HCT116 (cell line): ENCODE results near the gene CEP290.
"Not testable (repeated sequence)": the region's sequence is repeated elsewhere in the genome, so short reads cannot be mapped to it uniquely, and the experiment has no call there.

Source experiments
- CTCF ChIP-seq, 3 experiments: fragments of 200-600 bp in 1 of 3; sonication (generic) in 1 of 3; IDR thresholded peaks in 2 of 3; conservative IDR thresholded peaks in 1 of 3; 2 replicates each; pipeline ENCODE4 v1.5.1; 2012 to 2017; ENCODE audit warnings: low read depth in 2 of 3, low read length in 2 of 3, antibody characterized with exemption in 1 of 3, borderline replicate concordance in 1 of 3, control low read depth in 1 of 3, mild to moderate bottlenecking in 1 of 3, mixed read lengths in 1 of 3, mixed run types in 1 of 3, moderate library complexity in 1 of 3; ENCODE audit not compliant: insufficient read depth in 1 of 3
- POLR2AphosphoS5 ChIP-seq: IDR thresholded peaks from 2 replicates; pipeline ENCODE4 v1.6.1; 2011; ENCODE audit warnings: mild to moderate bottlenecking, low read depth, low read length, moderate library complexity
- ZFX ChIP-seq: fragments of 450-650 bp; IDR thresholded peaks from 2 replicates; pipeline ENCODE4 v1.6.1; 2017

- not testable (repeated sequence) for TF ChIP-seq ZFX; CTCF (IDR thresholded peaks at IDR 0.05 in 2 of 3, conservative IDR thresholded peaks at IDR 0.05 in 1 of 3; ENCODE audit: borderline replicate concordance in 1 of 3, insufficient read depth in 1 of 3, low read depth in 2 of 3, low read length in 2 of 3); POLR2AphosphoS5
Measured at GRCh38 chr12:88139711-88140110, 2.2 kb downstream of the CEP290 start.
